Ishikawa (cell line): ENCODE data around the gene CXCR1.

Experiments used
- CEBPB ChIP-seq: IDR thresholded peaks from 2 replicates; pipeline ENCODE4 v1.6.1; 2012
- EP300 ChIP-seq: IDR thresholded peaks from 2 replicates; pipeline ENCODE4 v1.6.1; 2012; ENCODE audit warnings: borderline replicate concordance
- FOXM1 ChIP-seq: IDR thresholded peaks from 2 replicates; pipeline ENCODE4 v1.6.1; 2012; ENCODE audit warnings: low read depth, borderline replicate concordance
- RAD21 ChIP-seq: IDR thresholded peaks from 2 replicates; pipeline ENCODE4 v1.6.1; 2012; ENCODE audit warnings: low read depth
- TAF1 ChIP-seq: IDR thresholded peaks from 2 replicates; pipeline ENCODE4 v1.6.1; 2012; ENCODE audit warnings: low read depth, mild to moderate bottlenecking
- USF1 ChIP-seq: IDR thresholded peaks from 2 replicates; pipeline ENCODE4 v1.6.1; 2012
- YY1 ChIP-seq: IDR thresholded peaks from 2 replicates; pipeline ENCODE4 v1.6.1; 2012; ENCODE audit warnings: low read depth

DNA sequence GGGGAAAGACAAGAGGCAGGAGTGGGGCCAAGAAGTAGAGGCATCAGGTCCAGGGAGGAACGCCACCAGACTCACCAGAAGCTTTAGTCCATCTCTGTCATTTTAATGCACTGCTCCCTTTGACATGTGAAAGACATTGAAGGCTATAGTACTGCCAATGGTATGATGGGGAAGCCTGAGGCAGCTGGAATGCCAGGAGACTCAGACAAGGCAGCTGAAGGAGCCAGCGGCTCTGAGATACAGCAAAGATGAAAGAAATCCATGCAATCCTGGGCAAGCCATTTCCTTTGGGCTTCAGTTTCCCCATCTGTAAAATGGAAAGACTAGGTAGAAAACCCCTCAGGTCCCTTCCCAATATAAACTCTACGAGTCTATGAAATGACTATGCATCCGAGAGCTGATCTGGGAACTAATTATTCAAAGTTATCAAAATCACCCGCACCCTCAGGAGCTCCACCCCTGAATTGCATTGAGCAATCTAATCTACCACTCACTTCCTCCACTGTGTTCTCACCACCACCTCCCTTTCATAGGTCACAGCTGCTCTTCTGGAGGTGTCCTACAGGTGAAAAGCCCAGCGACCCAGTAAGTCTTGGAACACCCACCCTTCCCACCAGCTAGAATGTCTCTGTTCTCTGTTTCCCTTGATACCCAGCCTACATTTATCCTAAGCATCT is 37.8 kb downstream of the CXCR1 start:
- no peak for TF ChIP-seq YY1
- no peak for TF ChIP-seq CEBPB
- no peak for TF ChIP-seq RAD21
- TF ChIP-seq TAF1, result no peak
- TF ChIP-seq FOXM1, result no peak
- TF ChIP-seq USF1, result no peak
- no peak for TF ChIP-seq EP300
